Measurements from ENCODE around the gene FRS3.

DNA sequence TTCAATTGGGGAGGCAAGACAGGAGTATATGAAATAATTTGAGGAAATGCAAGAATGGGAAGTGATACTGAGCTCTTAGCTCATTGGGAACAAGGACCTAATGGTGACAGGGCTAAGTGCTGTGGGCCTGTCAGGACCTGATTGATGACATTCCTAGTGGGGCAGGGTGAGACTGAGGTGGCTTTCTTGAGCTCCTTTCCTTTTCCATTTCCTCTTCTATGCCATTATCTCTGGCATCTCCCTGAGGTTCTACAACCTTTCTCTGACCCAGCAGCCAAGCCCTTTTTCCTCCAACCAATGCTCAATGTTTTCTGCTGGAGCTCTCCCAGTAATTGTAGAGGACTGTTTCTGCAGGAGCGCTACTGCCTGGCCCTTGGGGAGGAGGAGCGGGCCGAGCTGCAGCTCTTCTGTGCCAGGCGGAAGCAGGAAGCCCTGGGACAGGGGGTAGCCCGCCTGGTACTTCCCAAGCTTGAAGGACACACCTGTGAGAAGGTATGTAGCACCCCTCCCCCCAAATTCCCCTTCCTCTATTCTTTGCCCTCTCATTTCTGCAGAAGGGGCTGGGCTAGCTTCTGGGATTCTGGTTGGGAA lies 5.0 kb upstream of the FRS3 start:
- TF ChIP-seq POLR2AphosphoS5 (IDR thresholded peaks at IDR 0.05; ENCODE audit: low read depth, low read length) (no peak), TAF1 (IDR thresholded peaks at IDR 0.05; ENCODE audit: borderline replicate concordance, insufficient read depth, low read length) (no peak), FOXP2 (optimal IDR thresholded peaks at IDR 0.05; ENCODE audit: borderline replicate concordance, extremely low read depth, extremely low read length, insufficient read depth) (no peak)
